NCI-H1436 treated with DMSO at 0.1 percent for 48 hours (cell line): ENCODE data around the gene GNE.

Source experiments
- DNase-seq: peaks from one replicate; lab custom pipeline; 2025; lab: John Stamatoyannopoulos, UW

The GNE gene

DNA sequence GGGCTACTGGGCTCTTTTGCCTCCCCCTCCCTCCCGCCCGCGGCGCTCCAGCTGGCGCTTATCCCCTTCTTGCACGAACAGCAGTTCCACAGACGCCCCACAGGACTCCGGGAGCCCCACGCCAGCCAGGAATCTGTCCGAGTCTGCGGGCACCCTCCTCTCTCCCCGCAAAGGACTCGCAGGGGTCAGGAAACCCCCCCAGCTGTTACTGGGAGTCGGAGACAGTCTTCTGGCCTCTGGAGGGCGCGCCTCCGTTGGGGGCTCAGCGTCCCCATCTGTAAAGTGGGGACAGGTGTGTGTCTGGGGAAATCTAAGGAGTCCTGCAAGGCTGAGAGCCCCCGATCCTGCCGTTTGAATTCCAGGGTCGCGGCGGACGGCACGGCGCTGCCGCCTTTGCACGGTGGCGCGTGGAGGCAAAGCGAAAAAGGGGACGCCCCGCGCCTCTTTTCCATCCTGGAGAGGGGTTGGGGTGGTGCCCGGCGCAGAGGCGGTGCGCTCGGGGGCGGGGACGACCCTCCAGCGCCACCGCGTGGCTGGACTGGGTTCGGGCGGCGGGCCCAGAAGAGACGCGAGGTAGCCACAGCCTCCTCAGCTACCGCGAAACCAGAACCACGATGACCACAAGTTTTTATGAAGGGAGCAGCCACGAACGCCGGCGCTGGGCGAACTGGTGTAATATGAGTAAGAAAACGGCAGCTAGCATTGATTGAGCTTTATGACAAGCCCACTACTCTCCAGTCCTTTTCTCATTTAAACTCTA, 91.9 kb downstream of the GNE start:
- DNase-seq = peak; percentile 6

DNA sequence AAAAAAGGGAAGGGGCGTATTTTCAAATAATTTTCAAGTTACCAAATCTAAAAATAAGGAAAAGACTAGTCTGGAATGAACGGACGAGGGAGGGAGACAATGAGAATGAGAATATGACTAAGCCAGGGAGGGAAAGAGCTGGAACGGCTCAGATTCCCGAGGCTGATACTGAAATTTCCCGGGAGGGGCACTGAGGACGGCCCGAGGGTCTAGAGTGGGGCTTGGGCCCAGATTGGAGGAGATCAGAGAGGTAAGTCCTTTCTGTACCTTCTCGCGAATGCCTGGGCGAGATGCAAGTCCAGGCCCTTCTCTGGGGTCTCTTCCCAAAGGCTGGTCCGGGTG, 92.5 kb downstream of the GNE start:
- DNase-seq = no peak

DNA sequence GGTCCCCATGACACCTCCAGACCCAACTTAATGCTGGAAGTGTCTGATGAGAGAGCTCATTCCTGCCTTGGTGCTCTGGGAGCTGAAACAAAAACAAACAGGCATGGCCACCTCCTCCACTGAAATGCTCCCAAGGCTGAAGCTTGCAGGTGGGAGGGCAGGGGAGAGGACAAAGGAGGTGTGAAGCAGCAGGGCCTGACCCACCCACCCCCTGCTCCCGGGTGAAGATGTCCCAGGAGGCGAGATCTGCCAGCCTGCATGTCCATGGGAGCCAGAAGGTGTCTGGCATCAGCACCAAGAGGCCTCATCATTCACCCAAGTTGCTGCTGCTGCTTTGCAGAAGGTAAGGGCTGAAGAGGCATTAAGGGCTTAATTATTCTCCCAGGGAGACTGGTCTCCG, 93.3 kb downstream of the GNE start:
- DNase-seq = no peak
